AG04450 (cell line): ENCODE data around the gene TP53. TPM values are rescaled to one million over a fixed set of nuclear protein-coding genes. Genes with fewer than 3 reads are reported as not detected.

ENCODE experiments used
- CTCF ChIA-PET: fragments of 300-600, 350-600 bp; formaldehyde crosslinking; extraction: SDS; loops from one replicate; lab custom pipeline; 2022; ENCODE audit warnings: antibody characterized with exemption, inconsistent platforms; lab: Charles Lee
- POLR2A ChIA-PET: fragments of 350-600 bp; formaldehyde crosslinking; extraction: SDS; loops from one replicate; lab custom pipeline; 2021; ENCODE audit warnings: antibody characterized with exemption, inconsistent platforms; lab: Yijun Ruan, JAX
- DNase-seq: peaks from one replicate; pipeline ENCODE4 v3.0.0-alpha.2; 2011; ENCODE audit warnings: low read depth, low spot score
- H3K27ac ChIP-seq: one replicate; pipeline ENCODE4 v1.5.1; 2012; ENCODE audit warnings: low read depth, low read length, control low read depth
- H3K27me3 ChIP-seq: one replicate; pipeline ENCODE4 v1.6.0; 2012; ENCODE audit warnings: low read length; ENCODE audit not compliant: control insufficient read depth, insufficient read depth
- H3K4me3 ChIP-seq: 2 replicates; pipeline ENCODE4 v1.5.1; 2011; ENCODE audit warnings: mild to moderate bottlenecking, low read depth, low read length, control low read depth
- H3K9me3 ChIP-seq: 2 replicates; pipeline ENCODE4 v1.5.1; 2012; ENCODE audit warnings: low read length; ENCODE audit not compliant: control insufficient read depth, insufficient read depth
- polyA plus RNA-seq: library from polyadenylated mRNA; depleted of rRNA; stranded (reverse); fragments of >200 nt; gene quantifications from 2 replicates; pipeline ENCODE4 v1.2.3, GENCODE V29; 2011
- TF ChIP-seq, protein P1 (sequence below): IDR thresholded peaks from 2 replicates; pipeline ENCODE4 v1.5.1; 2011; ENCODE audit warnings: low read depth, low read length, control low read depth, inconsistent platforms

The TP53 gene
- polyA plus RNA-seq, 1 experiment = 40.7 TPM

DNA sequence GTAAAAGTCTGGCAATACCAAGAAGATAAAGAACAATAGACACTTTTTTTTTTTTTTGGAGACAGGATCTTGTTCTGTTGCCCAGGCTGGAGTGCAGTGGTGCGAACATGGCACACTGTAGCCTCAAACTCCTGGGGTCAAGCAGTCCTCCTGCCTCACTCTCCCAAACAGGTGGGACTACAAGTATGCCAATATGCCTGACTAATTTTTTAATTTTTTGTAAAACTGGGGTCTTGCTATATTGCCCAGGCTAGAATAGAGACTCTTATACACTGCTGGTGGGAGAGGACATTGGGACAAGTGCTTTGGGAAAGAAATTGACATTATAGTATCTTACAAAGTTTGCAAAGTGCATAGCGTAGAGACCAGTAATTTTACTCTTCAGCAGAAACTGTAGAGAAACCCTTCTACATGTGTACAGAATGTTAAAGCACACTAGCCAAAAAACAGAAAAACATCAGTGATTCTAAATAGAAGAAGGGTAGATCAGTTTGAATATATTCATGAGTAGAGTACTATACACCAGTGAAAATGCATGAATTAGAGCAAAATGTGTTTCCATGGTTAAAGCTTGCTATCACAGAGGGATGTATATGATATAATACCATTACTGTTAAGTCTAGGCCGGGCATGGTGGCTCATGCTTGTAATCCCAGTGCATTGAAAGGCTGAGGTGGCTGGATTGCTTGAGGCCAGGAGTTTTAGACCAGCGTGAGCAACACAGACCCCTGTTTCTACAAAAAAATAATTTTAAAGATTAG is 10.7 kb upstream of the TP53 start:
- POLR2A ChIA-PET = no interaction called here
- DNase-seq = no peak
- Histone ChIP-seq H3K4me3 (no peak overlapping the region), H3K27me3 (no peaks in the 10 kb centered on the region), H3K9me3 (no peaks in the 10 kb centered on the region), H3K27ac (no peak overlapping the region)
- TF ChIP-seq, protein P1, sequence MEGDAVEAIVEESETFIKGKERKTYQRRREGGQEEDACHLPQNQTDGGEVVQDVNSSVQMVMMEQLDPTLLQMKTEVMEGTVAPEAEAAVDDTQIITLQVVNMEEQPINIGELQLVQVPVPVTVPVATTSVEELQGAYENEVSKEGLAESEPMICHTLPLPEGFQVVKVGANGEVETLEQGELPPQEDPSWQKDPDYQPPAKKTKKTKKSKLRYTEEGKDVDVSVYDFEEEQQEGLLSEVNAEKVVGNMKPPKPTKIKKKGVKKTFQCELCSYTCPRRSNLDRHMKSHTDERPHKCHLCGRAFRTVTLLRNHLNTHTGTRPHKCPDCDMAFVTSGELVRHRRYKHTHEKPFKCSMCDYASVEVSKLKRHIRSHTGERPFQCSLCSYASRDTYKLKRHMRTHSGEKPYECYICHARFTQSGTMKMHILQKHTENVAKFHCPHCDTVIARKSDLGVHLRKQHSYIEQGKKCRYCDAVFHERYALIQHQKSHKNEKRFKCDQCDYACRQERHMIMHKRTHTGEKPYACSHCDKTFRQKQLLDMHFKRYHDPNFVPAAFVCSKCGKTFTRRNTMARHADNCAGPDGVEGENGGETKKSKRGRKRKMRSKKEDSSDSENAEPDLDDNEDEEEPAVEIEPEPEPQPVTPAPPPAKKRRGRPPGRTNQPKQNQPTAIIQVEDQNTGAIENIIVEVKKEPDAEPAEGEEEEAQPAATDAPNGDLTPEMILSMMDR = no peak
- CTCF ChIA-PET = no interaction called here

DNA sequence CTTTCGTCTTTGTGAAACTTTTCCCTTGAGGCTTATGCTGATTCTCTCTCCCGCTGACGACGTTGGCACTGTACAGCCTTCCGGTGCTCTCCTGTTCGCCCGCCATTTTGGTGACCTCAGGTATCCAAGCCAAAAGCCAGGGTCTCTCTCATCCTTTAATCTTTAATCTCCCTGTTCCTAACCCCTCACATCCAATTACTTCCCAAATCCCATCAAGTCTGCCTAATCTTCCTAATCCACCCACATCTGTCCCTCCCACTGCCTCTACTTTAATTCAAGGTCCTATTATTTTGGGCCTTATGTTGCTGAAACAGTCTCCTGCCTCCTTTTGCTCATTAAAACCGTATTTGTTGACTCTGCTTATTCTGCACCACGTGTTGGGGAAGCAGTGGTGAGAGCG is 8.3 kb upstream of the TP53 start:
- CTCF ChIA-PET = no interaction called here

DNA sequence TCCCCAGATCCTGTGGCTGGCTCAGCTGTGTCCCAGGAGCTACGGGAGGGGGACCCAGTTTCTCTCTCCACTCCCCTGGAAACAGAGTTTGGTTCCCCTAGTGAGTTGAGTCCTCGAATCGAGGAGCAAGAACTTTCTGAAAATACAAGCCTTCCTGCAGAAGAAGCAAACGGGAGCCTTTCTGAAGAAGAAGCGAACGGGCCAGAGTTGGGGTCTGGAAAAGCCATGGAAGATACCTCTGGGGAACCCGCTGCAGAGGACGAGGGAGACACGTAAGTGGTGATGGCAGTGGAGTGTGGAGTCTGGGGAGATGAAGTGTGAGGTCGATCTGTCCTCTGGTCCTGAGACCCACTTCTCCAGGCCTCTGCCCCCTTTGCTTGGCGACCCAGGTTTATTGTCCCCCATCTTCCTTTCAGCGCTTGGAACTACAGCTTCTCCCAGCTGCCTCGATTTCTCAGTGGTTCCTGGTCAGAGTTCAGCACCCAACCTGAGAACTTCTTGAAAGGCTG is 1.6 kb upstream of the TP53 start:
- ChIA-PET POLR2A (interaction anchor here (0.6 to 4.9 kb wide), 6 partner anchors 18 to 1173 kb away, joined by 3 to 40 read pairs (median 10); partner anchors contain the start of genes CD68 and SAT2), CTCF (interaction anchor here (0.6 to 6.0 kb wide), 22 partner anchors 10 to 302 kb away, joined by 3 to 134 read pairs (median 8); partner anchors contain the start of genes FXR2, SAT2, SHBG and SOX15)
- TF ChIP-seq, protein P1 = no peak
- peak overlapping the region; percentile 92 for H3K4me3 ChIP-seq
- no peaks in the 10 kb centered on the region for H3K27me3 ChIP-seq
- H3K9me3 ChIP-seq = no peaks in the 10 kb centered on the region
- DNase-seq = no peak
- peak overlapping the region; percentile 65 for H3K27ac ChIP-seq

More for the DNA sequence above, 8.3 kb upstream of the TP53 start:
- Histone ChIP-seq H3K4me3 (no peak overlapping the region), H3K27me3 (no peaks in the 10 kb centered on the region), H3K27ac (no peak overlapping the region), H3K9me3 (no peaks in the 10 kb centered on the region)
- POLR2A ChIA-PET = no interaction called here
- DNase-seq = no peak
- TF ChIP-seq, protein P1 = no peak

DNA sequence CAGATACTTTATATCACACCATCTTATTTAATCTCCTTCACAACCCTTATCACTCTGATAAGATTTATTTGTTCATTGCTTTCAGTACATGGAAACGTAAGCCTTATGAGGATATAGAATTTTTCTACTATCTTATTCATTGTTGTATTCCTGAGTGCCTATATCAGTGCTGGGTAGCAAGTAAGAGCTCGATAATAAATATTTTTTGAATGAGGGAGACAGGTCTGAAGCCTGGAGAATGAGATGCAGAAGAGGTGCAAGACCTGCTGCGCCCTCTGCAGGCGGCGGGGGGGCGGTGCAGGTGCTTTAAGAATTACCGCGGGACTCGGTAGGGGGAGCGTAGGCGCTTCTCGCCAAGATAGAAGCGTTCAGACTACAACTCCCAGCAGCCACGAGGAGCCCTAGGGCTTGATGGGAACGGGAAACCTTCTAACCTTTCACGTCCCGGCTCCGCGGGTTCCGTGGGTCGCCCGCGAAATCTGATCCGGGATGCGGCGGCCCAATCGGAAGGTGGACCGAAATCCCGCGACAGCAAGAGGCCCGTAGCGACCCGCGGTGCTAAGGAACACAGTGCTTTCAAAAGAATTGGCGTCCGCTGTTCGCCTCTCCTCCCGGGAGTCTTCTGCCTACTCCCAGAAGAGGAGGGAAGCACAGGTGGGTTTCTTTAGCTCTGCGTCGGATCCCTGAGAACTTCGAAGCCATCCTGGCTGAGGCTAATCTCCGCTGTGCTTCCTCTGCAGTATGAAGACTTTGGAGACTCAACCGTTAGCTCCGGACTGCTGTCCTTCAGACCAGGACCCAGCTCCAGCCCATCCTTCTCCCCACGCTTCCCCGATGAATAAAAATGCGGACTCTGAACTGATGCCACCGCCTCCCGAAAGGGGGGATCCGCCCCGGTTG is 868 bp upstream of the TP53 start, which contains the start of gene WRAP53:
Gene WRAP53, plus strand, starts transcription at position 570 of the 900 bp plus-strand sequence. Its CDS starts 172 bp downstream, at position 742.
- no peaks in the 10 kb centered on the region for H3K9me3 ChIP-seq
- H3K27ac ChIP-seq = peak within 1 kb of the TSS; percentile 99
- no peaks in the 10 kb centered on the region for H3K27me3 ChIP-seq
- ChIA-PET CTCF (interaction anchor here (0.6 to 6.0 kb wide), 46 partner anchors 9 to 403 kb away, joined by 3 to 134 read pairs (median 5); partner anchors contain the start of genes ATP1B2, FXR2, MPDU1 and SAT2), POLR2A (interaction anchor here (0.7 to 4.9 kb wide), 16 partner anchors 18 to 674 kb away, joined by 3 to 40 read pairs (median 6); partner anchors contain the start of genes CD68, CTC1, FXR2 and MPDU1)
- TF ChIP-seq, protein P1 = peak; percentile 97
- peak within 1 kb of the TSS; percentile 97 for H3K4me3 ChIP-seq
- peak; percentile 98 for DNase-seq
